Parathyroid adenoma (tissue), 2 donors: ENCODE measurements around the gene SREBF1.

Experiments
- H2AFZ ChIP-seq: fragments of 300-600 bp; sonication (generic); one replicate; pipeline ENCODE4 v1.7.0; 2017; ENCODE audit warnings: antibody characterized with exemption, mild to moderate bottlenecking
- H3K27ac ChIP-seq: fragments of 300-600 bp; sonication (generic); one replicate; pipeline ENCODE4 v1.7.0; 2017
- H3K27me3 ChIP-seq: fragments of 300-600 bp; sonication (generic); one replicate; pipeline ENCODE4 v1.7.0; 2017; ENCODE audit warnings: low read length; ENCODE audit not compliant: control insufficient read depth, insufficient read depth
- H3K36me3 ChIP-seq: fragments of 300-600 bp; sonication (generic); one replicate; pipeline ENCODE4 v1.7.0; 2017; ENCODE audit warnings: low read length; ENCODE audit not compliant: control insufficient read depth, insufficient read depth
- H3K4me1 ChIP-seq: fragments of 300-600 bp; sonication (generic); one replicate; pipeline ENCODE4 v1.7.0; 2017; ENCODE audit warnings: control low read depth
- H3K4me2 ChIP-seq: fragments of 300-600 bp; sonication (generic); one replicate; pipeline ENCODE4 v1.7.0; 2017; ENCODE audit warnings: low read length
- H3K4me3 ChIP-seq: fragments of 300-600 bp; sonication (generic); one replicate; pipeline ENCODE4 v1.7.0; 2017; ENCODE audit warnings: low read depth, low read length
- H3K79me2 ChIP-seq: fragments of 300-600 bp; sonication (generic); one replicate; pipeline ENCODE4 v1.7.0; 2017; ENCODE audit warnings: control low read depth
- H3K9ac ChIP-seq: fragments of 300-600 bp; sonication (generic); one replicate; pipeline ENCODE4 v1.7.0; 2017; ENCODE audit warnings: mild to moderate bottlenecking
- H3K9me3 ChIP-seq: fragments of 300-600 bp; sonication (generic); one replicate; pipeline ENCODE4 v1.7.0; 2017; ENCODE audit warnings: low read length; ENCODE audit not compliant: control insufficient read depth
- CTCF ChIP-seq: fragments of 300-600 bp; sonication (generic); IDR thresholded peaks from one replicate; pipeline ENCODE4 v1.7.0; 2017; ENCODE audit warnings: antibody characterized with exemption, mild to moderate bottlenecking
- donor health status: primary hyperparathyroidism.

Gene SREBF1

GRCh38 chr17:17849147-17849820, 12.5 kb upstream of the SREBF1 start:
- no peak overlapping the region for H3K4me3 ChIP-seq
- no peak overlapping the region for H2AFZ ChIP-seq
- H3K9me3 ChIP-seq: no peaks in the 10 kb centered on the region
- no peak for TF ChIP-seq CTCF
- no peaks in the 10 kb centered on the region for H3K27me3 ChIP-seq
- H3K36me3 ChIP-seq: no peaks in the 10 kb centered on the region
- H3K9ac ChIP-seq: no peak overlapping the region
- no peaks in the 10 kb centered on the region for H3K79me2 ChIP-seq
- no peaks in the 10 kb centered on the region for H3K4me1 ChIP-seq
- H3K27ac ChIP-seq: peak overlapping the region; percentile 11
- H3K4me2 ChIP-seq: no peak overlapping the region

DNA sequence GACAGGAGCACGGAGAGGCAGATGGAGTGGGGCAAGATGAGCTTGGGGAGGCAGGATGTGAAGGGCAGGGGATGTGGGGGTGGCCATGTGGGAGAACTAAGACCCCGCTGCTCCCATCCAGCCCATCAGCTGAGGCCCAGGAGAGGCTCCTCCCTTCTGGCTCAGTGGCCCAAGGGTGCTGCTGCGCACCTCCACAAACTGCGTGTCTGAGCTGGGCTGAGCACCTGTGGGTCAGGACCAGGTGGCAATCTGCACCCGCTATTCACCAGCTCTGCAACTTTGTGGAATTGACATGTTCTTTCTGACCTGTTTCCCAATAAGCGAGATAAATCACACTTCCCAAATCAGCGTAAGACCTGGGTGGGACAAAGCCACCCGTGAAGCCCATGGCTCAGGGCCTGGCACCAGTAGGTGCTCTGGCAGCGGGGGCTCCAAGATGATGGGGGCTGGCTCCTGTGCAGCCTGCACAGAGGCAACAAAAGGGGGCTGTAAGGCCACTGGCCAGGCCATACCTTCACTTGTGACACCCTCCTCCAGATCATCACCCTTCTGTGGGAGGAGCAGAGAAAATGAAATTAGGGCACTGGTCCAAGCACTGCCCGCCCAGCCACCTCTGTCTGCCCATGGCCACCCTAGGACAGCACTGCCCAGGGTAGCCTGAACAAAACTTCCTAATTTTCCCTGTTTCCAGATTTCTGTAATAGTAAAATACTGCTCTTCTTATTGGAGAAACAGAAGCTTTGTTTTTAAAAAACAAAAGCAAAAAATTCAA, 11.7 kb upstream of the SREBF1 start:
- no peak for TF ChIP-seq CTCF
- H3K4me1 ChIP-seq: no peaks in the 10 kb centered on the region

DNA sequence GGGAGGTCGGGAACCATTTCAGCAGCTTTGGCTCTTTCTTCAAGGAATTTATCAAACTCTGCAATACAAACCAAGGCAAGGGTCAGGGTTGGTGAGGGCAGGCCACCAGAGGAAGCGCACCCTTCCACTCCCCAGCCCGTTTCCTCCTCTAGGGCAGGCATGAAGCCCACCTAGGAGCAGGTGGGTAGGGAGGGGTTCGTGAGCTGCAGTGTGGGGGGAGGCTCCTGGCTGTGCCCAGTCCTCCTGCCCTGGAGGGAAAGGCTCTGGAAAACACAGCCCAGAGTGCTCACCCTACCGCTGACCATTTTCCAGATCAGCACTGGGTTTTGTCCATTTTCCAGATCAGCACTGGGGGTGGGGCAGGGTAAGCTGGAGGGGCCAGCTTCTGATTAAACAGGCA, 10.9 kb upstream of the SREBF1 start:
- Histone ChIP-seq H3K9ac (no peak overlapping the region), H3K4me3 (no peak overlapping the region), H3K27ac (no peak overlapping the region), H3K36me3 (no peaks in the 10 kb centered on the region), H3K27me3 (no peaks in the 10 kb centered on the region), H3K79me2 (no peaks in the 10 kb centered on the region), H3K4me2 (no peak overlapping the region), H2AFZ (no peak overlapping the region), H3K9me3 (no peaks in the 10 kb centered on the region), H3K4me1 (no peaks in the 10 kb centered on the region)
- TF ChIP-seq CTCF: no peak

More for the DNA sequence above, 11.7 kb upstream of the SREBF1 start:
- no peaks in the 10 kb centered on the region for H3K27me3 ChIP-seq
- no peak overlapping the region for H2AFZ ChIP-seq
- H3K36me3 ChIP-seq: no peaks in the 10 kb centered on the region
- no peak overlapping the region for H3K4me3 ChIP-seq
- no peaks in the 10 kb centered on the region for H3K79me2 ChIP-seq
- no peak overlapping the region for H3K9ac ChIP-seq
- H3K4me2 ChIP-seq: no peak overlapping the region
- H3K9me3 ChIP-seq: no peaks in the 10 kb centered on the region
- no peak overlapping the region for H3K27ac ChIP-seq

DNA sequence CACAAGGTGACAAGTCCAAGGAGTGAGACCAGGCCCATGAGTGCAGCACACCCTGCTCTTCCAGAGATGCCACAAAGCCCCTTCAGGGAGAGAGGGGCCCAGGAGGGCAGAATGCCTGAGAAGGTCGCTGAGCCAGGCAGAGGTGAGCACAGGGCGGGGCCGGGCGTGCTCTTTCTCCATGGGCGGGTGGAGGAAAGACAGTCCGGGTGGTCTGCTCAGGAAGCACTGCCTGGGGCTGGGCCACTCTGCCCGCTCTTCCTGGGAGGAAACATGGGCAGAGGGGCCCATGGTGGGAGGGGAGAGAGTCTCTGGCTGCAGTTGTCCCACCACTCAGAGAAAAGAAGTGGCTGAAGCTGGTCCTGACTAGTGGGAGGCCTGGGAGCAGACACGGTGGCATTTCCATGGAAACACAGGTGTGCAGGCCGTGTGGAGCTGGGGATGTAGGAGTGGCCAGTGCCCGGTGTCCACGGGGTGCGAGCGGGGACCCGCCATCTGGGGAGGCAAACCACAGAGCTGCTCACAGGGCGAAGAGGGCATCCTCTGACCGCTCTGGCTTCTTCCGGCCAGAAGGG, 10.4 kb upstream of the SREBF1 start:
- Histone ChIP-seq H3K4me2 (no peak overlapping the region), H3K27ac (no peak overlapping the region), H3K79me2 (no peaks in the 10 kb centered on the region), H3K9ac (no peak overlapping the region), H3K4me1 (no peaks in the 10 kb centered on the region), H3K27me3 (no peaks in the 10 kb centered on the region), H3K9me3 (no peaks in the 10 kb centered on the region), H3K36me3 (no peaks in the 10 kb centered on the region), H2AFZ (no peak overlapping the region), H3K4me3 (no peak overlapping the region)
- no peak for TF ChIP-seq CTCF
